Liver (tissue), 3 donors: ENCODE measurements around the gene GXYLT2.

Source experiments
- TAF1 ChIP-seq: conservative IDR thresholded peaks from 2 replicates; pipeline ENCODE4 v1.6.1; 2016; ENCODE audit warnings: antibody characterized with exemption, mild to moderate bottlenecking
- YY1 ChIP-seq: IDR thresholded peaks from 2 replicates; pipeline ENCODE4 v1.6.1; 2016; ENCODE audit warnings: antibody characterized with exemption, mild to moderate bottlenecking
- TF ChIP-seq, protein P1 (sequence below): fragments of 150-350 bp; IDR thresholded peaks from 2 replicates; pipeline ENCODE4 v1.5.1; 2017; ENCODE audit warnings: improper control_type of control experiment, low read depth, low read length; ENCODE audit not compliant: missing input control
- donor health status: healthy.
- donor health status: healthy.

DNA sequence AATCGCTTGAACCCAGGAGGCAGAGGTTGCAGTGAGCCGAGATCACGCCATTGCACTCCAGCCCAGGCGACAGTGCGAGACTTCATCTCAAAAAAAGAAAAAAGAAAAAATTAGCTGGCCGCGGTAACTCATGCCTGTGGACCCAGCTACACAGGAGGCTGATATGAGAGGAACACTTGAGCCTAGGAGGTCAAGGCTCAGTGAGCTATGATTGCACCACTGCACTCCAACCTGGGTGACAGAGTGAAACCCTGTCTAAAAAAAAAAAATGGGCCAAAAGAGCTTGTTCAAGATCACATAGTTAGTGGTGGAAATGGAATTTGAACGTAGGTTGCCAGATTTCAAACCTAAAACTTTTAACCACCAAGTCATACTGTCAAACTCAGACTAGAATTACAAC is 62.5 kb downstream of the GXYLT2 start:
- TF ChIP-seq, protein P1, sequence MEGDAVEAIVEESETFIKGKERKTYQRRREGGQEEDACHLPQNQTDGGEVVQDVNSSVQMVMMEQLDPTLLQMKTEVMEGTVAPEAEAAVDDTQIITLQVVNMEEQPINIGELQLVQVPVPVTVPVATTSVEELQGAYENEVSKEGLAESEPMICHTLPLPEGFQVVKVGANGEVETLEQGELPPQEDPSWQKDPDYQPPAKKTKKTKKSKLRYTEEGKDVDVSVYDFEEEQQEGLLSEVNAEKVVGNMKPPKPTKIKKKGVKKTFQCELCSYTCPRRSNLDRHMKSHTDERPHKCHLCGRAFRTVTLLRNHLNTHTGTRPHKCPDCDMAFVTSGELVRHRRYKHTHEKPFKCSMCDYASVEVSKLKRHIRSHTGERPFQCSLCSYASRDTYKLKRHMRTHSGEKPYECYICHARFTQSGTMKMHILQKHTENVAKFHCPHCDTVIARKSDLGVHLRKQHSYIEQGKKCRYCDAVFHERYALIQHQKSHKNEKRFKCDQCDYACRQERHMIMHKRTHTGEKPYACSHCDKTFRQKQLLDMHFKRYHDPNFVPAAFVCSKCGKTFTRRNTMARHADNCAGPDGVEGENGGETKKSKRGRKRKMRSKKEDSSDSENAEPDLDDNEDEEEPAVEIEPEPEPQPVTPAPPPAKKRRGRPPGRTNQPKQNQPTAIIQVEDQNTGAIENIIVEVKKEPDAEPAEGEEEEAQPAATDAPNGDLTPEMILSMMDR = no peak
- TF ChIP-seq TAF1 (no peak), YY1 (no peak)
